Measurements from ENCODE around the gene AGTR2.
"Not testable (repeated sequence)": the region's sequence is repeated elsewhere in the genome, so short reads cannot be mapped to it uniquely, and the experiment has no call there.

Gene AGTR2

GRCh38 chrX:116170511-116170910 is at the start of gene AGTR2:
TSS of gene AGTR2 (plus strand) at chrX:116170744. CDS start at chrX:116172281, 1,537 bp downstream.
- no peaks in the 10 kb centered on the region for H3K36me3 Mint-ChIP-seq
- H3K27ac Mint-ChIP-seq = no peak within 1 kb of the TSS
- H3K27me3 Mint-ChIP-seq = no peaks in the 10 kb centered on the region
- CTCF ChIA-PET = no interaction called here
- H3K4me3 Mint-ChIP-seq = no peak within 1 kb of the TSS
- no peak for DNase-seq
- no peaks in the 10 kb centered on the region for H3K4me1 Mint-ChIP-seq
- H3K9me3 Mint-ChIP-seq = no peaks in the 10 kb centered on the region

DNA sequence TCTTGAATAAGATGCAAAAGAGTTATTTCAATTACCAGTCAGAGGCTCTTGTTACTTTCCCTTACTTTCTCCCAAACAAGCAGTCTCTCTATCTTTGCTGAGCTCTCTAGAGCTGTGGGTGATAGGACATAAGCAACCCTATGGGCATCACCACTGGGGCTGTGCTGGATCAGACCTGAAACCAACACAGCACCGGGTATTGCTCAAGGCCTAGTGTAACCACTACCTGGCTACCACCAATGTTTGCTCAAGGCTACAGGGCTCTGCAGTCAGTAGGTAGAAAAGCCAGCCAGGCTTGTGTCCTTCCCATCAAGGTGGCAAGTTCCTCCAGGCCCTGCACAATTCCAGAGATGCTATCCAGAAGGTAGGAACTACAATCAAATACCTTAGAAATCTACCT is 35.3 kb upstream of the AGTR2 start:
- CTCF ChIA-PET = no interaction called here
- DNase-seq = no peak
- no peaks in the 10 kb centered on the region for H3K4me1 Mint-ChIP-seq
- peaks cover 1% of the 10 kb centered on the region for H3K9me3 Mint-ChIP-seq
- H3K27ac Mint-ChIP-seq = no peak overlapping the region
- no peak overlapping the region for H3K4me3 Mint-ChIP-seq
- no peaks in the 10 kb centered on the region for H3K36me3 Mint-ChIP-seq
- no peaks in the 10 kb centered on the region for H3K27me3 Mint-ChIP-seq

DNA sequence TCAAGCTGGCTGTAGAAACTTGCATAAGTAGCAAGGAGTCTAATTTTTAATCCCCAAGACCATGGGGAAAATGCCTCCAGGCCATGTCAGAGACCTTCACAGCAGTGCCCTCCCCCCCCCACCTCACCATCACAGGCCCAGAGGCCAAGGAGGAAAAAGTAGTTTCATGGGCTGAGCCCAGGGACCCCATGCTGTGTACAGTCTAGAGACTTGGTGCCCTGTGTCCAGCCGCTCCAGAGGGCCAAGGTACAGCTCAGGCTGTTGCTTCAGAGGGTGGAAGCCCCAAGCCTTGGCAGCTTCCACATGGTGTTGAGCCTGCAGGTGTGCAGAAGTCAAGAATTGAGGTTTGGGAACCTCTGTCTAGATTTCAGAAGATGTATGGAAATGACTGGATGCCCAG is 29.3 kb upstream of the AGTR2 start:
- H3K9me3 Mint-ChIP-seq, CTCF ChIA-PET, H3K36me3 Mint-ChIP-seq, H3K27me3 Mint-ChIP-seq, H3K4me3 Mint-ChIP-seq, H3K4me1 Mint-ChIP-seq, H3K27ac Mint-ChIP-seq, DNase-seq: not testable (repeated sequence)

GRCh38 chrX:116142976-116143375 is 27.6 kb upstream of the AGTR2 start:
- Mint-ChIP-seq H3K36me3 (no peaks in the 10 kb centered on the region), H3K4me1 (no peaks in the 10 kb centered on the region), H3K27ac (no peak overlapping the region), H3K27me3 (no peaks in the 10 kb centered on the region), H3K9me3 (no peaks in the 10 kb centered on the region), H3K4me3 (no peak overlapping the region)
- CTCF ChIA-PET = no interaction called here
- DNase-seq = no peak

DNA sequence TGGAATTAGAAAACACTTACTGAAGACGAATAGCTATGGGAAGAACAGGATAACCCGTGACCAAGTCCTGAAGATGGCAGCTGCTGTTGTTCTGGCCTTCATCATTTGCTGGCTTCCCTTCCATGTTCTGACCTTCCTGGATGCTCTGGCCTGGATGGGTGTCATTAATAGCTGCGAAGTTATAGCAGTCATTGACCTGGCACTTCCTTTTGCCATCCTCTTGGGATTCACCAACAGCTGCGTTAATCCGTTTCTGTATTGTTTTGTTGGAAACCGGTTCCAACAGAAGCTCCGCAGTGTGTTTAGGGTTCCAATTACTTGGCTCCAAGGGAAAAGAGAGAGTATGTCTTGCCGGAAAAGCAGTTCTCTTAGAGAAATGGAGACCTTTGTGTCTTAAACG is 2.4 kb downstream of the AGTR2 start:
- Mint-ChIP-seq H3K27me3 (no peaks in the 10 kb centered on the region), H3K36me3 (no peaks in the 10 kb centered on the region), H3K9me3 (no peaks in the 10 kb centered on the region), H3K4me1 (no peaks in the 10 kb centered on the region), H3K27ac (no peak overlapping the region), H3K4me3 (no peak overlapping the region)
- DNase-seq = no peak
- CTCF ChIA-PET = no interaction called here

GRCh38 chrX:116181300-116181699 is 10.8 kb downstream of the AGTR2 start:
- DNase-seq = no peak
- CTCF ChIA-PET = no interaction called here
- Mint-ChIP-seq H3K27me3 (no peaks in the 10 kb centered on the region), H3K27ac (no peak overlapping the region), H3K4me3 (no peak overlapping the region), H3K9me3 (peaks cover 7% of the 10 kb centered on the region), H3K4me1 (no peaks in the 10 kb centered on the region), H3K36me3 (no peaks in the 10 kb centered on the region)

DNA sequence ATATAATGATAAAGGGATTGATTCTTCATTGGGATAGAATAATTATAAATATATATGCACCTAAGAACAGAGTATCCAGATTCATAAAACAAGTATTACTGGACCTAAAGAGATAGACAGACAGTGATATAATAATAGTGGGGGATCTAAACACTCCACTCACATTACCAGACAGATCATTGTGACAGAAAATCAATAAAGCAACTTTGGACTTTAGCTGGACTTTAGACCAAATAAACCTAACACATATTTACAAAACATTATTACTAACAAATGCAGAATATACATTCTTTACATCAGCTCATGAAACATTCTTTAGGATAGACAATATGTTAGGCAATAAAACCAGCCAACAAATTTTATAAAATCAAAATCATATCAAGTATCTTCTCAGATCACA is 14.6 kb downstream of the AGTR2 start:
- CTCF ChIA-PET = no interaction called here
- no peak for DNase-seq
- Mint-ChIP-seq H3K4me3 (no peak overlapping the region), H3K27me3 (no peaks in the 10 kb centered on the region), H3K4me1 (no peaks in the 10 kb centered on the region), H3K36me3 (no peaks in the 10 kb centered on the region), H3K27ac (no peak overlapping the region), H3K9me3 (peaks cover 7% of the 10 kb centered on the region)

DNA sequence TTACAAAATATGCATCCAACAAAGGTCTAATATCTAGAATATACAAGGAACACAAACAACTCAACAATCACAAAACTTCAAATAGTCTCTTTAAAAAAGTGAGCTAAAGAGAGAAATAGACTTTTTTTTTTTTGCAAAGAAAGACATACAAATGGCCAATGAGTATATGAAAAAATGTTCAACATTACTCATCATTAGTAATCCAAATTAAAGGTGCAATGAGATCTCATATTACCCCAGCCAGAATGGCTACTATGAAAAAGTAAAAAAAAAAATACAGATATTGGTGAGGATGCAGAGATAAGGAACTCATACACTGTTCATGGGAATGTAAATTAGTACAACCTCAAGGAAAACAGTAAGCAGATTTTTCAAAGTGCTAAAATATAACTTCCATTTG is 24.1 kb downstream of the AGTR2 start:
- Mint-ChIP-seq H3K4me1 (no peaks in the 10 kb centered on the region), H3K36me3 (no peaks in the 10 kb centered on the region), H3K27ac (no peak overlapping the region), H3K4me3 (no peak overlapping the region), H3K9me3 (peaks cover 3% of the 10 kb centered on the region), H3K27me3 (no peaks in the 10 kb centered on the region)
- no peak for DNase-seq
- CTCF ChIA-PET = no interaction called here

DNA sequence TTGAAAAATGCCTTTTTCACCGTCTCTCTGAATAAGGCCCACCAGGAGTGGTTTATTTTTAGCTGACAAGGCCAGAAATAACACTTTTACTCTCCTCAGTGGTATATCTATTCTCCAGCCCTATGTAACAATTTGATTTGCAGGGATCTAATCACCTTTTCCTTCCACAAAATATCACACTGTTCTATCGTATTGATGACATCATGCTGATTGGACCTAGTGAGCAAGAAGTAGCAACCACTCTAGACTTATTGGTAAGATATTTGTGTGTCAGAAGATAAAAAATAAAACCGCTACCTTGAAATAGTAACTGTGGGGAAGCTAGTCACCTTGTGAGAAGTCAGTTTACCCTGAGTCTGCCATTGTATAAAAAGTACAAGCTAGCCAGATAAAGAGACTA is 27.7 kb downstream of the AGTR2 start:
- no peaks in the 10 kb centered on the region for H3K36me3 Mint-ChIP-seq
- DNase-seq = no peak
- no peak overlapping the region for H3K4me3 Mint-ChIP-seq
- CTCF ChIA-PET = no interaction called here
- no peaks in the 10 kb centered on the region for H3K9me3 Mint-ChIP-seq
- H3K27me3 Mint-ChIP-seq = no peaks in the 10 kb centered on the region
- H3K27ac Mint-ChIP-seq = no peak overlapping the region
- no peaks in the 10 kb centered on the region for H3K4me1 Mint-ChIP-seq

- Mint-ChIP-seq H3K4me1 (no peaks in the 10 kb centered on the region), H3K9me3 (no peaks in the 10 kb centered on the region), H3K36me3 (no peaks in the 10 kb centered on the region), H3K4me3 (no peak overlapping the region), H3K27me3 (no peaks in the 10 kb centered on the region), H3K27ac (no peak overlapping the region)
- no peak for DNase-seq
- CTCF ChIA-PET = no interaction called here
Observed at GRCh38 chrX:116198810-116199209, 28.3 kb downstream of the AGTR2 start.

GRCh38 chrX:116204932-116205331 is 34.4 kb downstream of the AGTR2 start:
- CTCF ChIA-PET = no interaction called here
- Mint-ChIP-seq H3K4me1 (no peaks in the 10 kb centered on the region), H3K9me3 (no peaks in the 10 kb centered on the region), H3K36me3 (no peaks in the 10 kb centered on the region), H3K27me3 (no peaks in the 10 kb centered on the region), H3K27ac (no peak overlapping the region), H3K4me3 (no peak overlapping the region)
- DNase-seq = no peak

- no peak for DNase-seq
- Mint-ChIP-seq H3K27me3 (no peaks in the 10 kb centered on the region), H3K9me3 (no peaks in the 10 kb centered on the region), H3K27ac (no peak overlapping the region), H3K36me3 (no peaks in the 10 kb centered on the region), H3K4me3 (no peak overlapping the region), H3K4me1 (no peaks in the 10 kb centered on the region)
- CTCF ChIA-PET = no interaction called here
Observed at GRCh38 chrX:116213262-116213661, 42.7 kb downstream of the AGTR2 start.

- H3K4me1 Mint-ChIP-seq, H3K27me3 Mint-ChIP-seq, H3K27ac Mint-ChIP-seq, H3K4me3 Mint-ChIP-seq, DNase-seq, H3K36me3 Mint-ChIP-seq, CTCF ChIA-PET, H3K9me3 Mint-ChIP-seq: not testable (repeated sequence)
Observed at GRCh38 chrX:116217080-116217479, 46.5 kb downstream of the AGTR2 start.
